ENCODE data around the gene SLC15A1.
A peak's percentile ranks its signal among the peaks of the same experiment; 100 is the strongest.

Gene SLC15A1

GRCh38 chr13:98751861-98752466, 508 bp downstream of the SLC15A1 start:
- no peak for DNase-seq
- H3K27ac Mint-ChIP-seq: no peak overlapping the region
- no peak overlapping the region for H3K4me3 Mint-ChIP-seq
- H3K27me3 Mint-ChIP-seq: peaks cover 82% of the 10 kb centered on the region
- peaks cover 7% of the 10 kb centered on the region for H3K9me3 Mint-ChIP-seq
- no peaks in the 10 kb centered on the region for H3K4me1 Mint-ChIP-seq
- CTCF ChIA-PET: no interaction called here
- H3K36me3 Mint-ChIP-seq: peaks cover 2% of the 10 kb centered on the region

DNA sequence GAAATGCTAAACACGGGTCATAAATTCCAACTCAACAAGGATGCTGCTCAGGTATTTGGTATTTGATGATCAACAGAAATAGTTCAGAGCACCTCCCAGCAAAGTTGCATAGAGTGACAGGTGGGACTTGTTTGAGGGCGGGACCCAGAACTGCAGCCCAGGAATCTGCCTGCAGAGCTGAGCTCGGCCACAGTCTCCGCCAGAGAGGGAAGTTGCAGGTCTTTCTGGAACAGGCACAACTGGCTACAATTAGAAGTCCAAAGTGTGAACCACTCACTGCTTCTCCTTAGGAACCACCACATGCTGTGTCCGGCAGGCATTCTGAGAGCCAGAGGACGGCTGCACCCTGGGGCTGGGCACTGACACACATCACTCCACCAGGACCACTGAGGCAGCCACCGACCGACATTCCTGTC, 1.1 kb downstream of the SLC15A1 start:
- H3K36me3 Mint-ChIP-seq: peaks cover 2% of the 10 kb centered on the region
- no peaks in the 10 kb centered on the region for H3K4me1 Mint-ChIP-seq
- H3K27me3 Mint-ChIP-seq: peaks cover 86% of the 10 kb centered on the region
- CTCF ChIA-PET: no interaction called here
- peaks cover 7% of the 10 kb centered on the region for H3K9me3 Mint-ChIP-seq
- no peak overlapping the region for H3K4me3 Mint-ChIP-seq
- no peak overlapping the region for H3K27ac Mint-ChIP-seq
- DNase-seq: no peak

- Mint-ChIP-seq H3K27me3 (peaks cover 73% of the 10 kb centered on the region), H3K27ac (no peak overlapping the region), H3K9me3 (peaks cover 7% of the 10 kb centered on the region), H3K4me3 (no peak overlapping the region), H3K4me1 (no peaks in the 10 kb centered on the region), H3K36me3 (peaks cover 2% of the 10 kb centered on the region)
- CTCF ChIA-PET: no interaction called here
- DNase-seq: no peak
These were observed 3.0 kb downstream of the SLC15A1 start for GRCh38 chr13:98749501-98749900.

GRCh38 chr13:98746968-98747367, 5.5 kb downstream of the SLC15A1 start:
- DNase-seq: no peak
- CTCF ChIA-PET: no interaction called here
- Mint-ChIP-seq H3K36me3 (no peaks in the 10 kb centered on the region), H3K9me3 (no peaks in the 10 kb centered on the region), H3K27me3 (peaks cover 49% of the 10 kb centered on the region), H3K4me1 (no peaks in the 10 kb centered on the region), H3K4me3 (no peak overlapping the region), H3K27ac (no peak overlapping the region)

DNA sequence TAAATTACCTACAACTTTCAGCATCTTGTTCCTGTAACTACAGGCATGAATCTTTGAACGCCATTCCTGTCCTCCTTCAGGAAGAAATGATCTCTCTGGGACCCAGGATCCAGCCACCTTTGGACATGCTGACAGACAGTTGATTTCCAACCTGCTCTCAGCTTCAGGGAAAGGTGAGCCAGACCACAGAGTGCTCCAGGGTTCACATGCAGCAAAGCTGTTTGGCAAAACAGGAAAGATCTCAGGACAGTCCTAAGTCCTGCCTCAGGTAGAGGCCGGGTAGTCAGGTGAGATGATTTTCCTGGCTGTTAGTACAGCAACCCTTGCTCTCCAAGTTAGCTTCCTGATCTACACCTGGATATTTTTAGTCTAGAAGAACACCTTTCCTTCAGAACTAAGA, 9.1 kb downstream of the SLC15A1 start:
- CTCF ChIA-PET: no interaction called here
- DNase-seq: no peak
- H3K4me1 Mint-ChIP-seq: no peaks in the 10 kb centered on the region
- H3K27me3 Mint-ChIP-seq: peaks cover 15% of the 10 kb centered on the region
- no peak overlapping the region for H3K4me3 Mint-ChIP-seq
- H3K27ac Mint-ChIP-seq: no peak overlapping the region
- no peaks in the 10 kb centered on the region for H3K36me3 Mint-ChIP-seq
- H3K9me3 Mint-ChIP-seq: peaks cover 6% of the 10 kb centered on the region

GRCh38 chr13:98742961-98743360, 9.5 kb downstream of the SLC15A1 start:
- DNase-seq: no peak
- H3K27ac Mint-ChIP-seq: no peak overlapping the region
- no peaks in the 10 kb centered on the region for H3K36me3 Mint-ChIP-seq
- peaks cover 12% of the 10 kb centered on the region for H3K27me3 Mint-ChIP-seq
- no peak overlapping the region for H3K4me3 Mint-ChIP-seq
- H3K4me1 Mint-ChIP-seq: no peaks in the 10 kb centered on the region
- peaks cover 8% of the 10 kb centered on the region for H3K9me3 Mint-ChIP-seq
- CTCF ChIA-PET: no interaction called here

DNA sequence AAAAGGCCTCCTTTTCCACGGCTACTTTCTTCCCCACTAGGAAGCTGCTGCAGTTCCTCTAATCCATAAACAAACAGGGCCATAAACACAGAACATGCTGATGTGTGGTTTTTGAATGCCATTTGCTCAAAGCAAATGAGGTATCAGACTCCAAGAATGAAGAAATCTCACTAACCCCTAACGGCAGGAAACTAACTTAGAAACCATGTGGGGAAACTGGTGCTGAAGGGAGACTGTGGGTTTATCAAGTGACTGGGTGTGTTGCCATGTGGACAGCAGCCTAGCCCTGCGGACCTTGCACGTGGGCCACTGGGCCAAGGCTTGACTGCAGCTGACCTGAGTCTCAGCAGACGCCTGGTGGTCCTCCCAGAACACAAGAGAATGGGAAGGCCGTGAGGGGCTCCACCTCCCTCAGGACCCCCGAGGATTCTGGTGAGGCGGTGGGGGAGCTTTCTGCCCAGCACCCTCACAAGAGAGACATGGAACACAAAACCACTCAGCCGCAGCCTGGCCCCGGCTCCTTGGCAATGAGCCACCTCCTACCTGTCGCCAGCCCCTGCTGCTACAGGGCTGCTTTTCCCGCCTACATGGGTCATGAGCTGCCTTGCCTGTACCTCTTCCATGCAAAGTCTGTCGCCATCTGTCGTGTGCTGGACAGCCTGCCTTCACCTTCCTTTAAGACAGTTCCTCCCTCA, 10.6 kb downstream of the SLC15A1 start:
- CTCF ChIA-PET: no interaction called here
- H3K27ac Mint-ChIP-seq: no peak overlapping the region
- H3K4me3 Mint-ChIP-seq: no peak overlapping the region

GRCh38 chr13:98740131-98740530, 12.3 kb downstream of the SLC15A1 start:
- Mint-ChIP-seq H3K9me3 (peaks cover 12% of the 10 kb centered on the region), H3K36me3 (no peaks in the 10 kb centered on the region), H3K27me3 (no peaks in the 10 kb centered on the region), H3K4me3 (no peak overlapping the region), H3K27ac (no peak overlapping the region), H3K4me1 (no peaks in the 10 kb centered on the region)
- no peak for DNase-seq
- CTCF ChIA-PET: no interaction called here

More for the DNA sequence above, 10.6 kb downstream of the SLC15A1 start:
- DNase-seq: no peak
- Mint-ChIP-seq H3K9me3 (peaks cover 12% of the 10 kb centered on the region), H3K4me1 (no peaks in the 10 kb centered on the region), H3K27me3 (peaks cover 3% of the 10 kb centered on the region), H3K36me3 (no peaks in the 10 kb centered on the region)

DNA sequence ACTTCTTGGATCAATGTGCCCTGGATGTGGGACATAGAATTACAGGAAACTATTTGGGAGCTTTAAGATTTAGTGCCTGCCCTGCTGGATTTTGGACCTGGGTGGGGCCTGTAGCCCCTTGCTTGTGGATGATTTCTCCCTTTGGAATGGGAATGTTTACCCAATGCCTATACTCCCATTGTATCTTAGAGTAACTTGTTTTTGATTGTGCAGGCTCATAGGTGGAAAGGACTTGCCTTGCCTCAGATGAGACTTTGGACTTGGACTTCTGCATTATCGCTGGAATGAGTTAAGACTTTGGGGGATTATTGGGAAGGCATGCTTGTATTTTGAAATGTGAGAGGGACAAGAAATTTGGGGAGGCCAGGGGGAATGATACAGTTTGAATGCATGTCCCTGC, 13.5 kb downstream of the SLC15A1 start:
- DNase-seq: no peak
- H3K27me3 Mint-ChIP-seq: peaks cover 4% of the 10 kb centered on the region
- H3K36me3 Mint-ChIP-seq: no peaks in the 10 kb centered on the region
- no peak overlapping the region for H3K4me3 Mint-ChIP-seq
- H3K27ac Mint-ChIP-seq: no peak overlapping the region
- no peaks in the 10 kb centered on the region for H3K4me1 Mint-ChIP-seq
- CTCF ChIA-PET: no interaction called here
- peaks cover 12% of the 10 kb centered on the region for H3K9me3 Mint-ChIP-seq

DNA sequence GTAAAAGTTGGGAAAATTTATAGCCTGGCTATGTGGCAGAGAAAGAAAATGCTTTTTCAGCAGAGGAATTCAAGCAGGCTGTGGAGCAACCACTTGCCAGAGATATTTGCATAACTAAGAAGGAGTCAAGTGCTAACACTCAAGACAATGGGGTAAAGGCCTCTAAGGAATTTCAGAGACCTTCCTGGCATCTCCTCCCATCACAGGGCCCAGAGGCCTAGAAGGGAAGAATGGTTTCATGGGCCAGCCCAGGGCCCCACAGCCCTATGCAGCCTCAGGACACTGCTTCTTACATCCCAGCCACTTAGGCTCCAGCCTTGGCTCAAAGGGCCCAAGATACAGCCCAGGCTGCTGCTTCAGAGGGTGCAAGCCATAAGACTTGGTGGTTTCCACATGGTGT, 14.3 kb downstream of the SLC15A1 start:
- Mint-ChIP-seq H3K27ac (no peak overlapping the region), H3K9me3 (peaks cover 12% of the 10 kb centered on the region), H3K4me3 (no peak overlapping the region), H3K27me3 (peaks cover 4% of the 10 kb centered on the region), H3K4me1 (no peaks in the 10 kb centered on the region), H3K36me3 (no peaks in the 10 kb centered on the region)
- CTCF ChIA-PET: no interaction called here
- no peak for DNase-seq

DNA sequence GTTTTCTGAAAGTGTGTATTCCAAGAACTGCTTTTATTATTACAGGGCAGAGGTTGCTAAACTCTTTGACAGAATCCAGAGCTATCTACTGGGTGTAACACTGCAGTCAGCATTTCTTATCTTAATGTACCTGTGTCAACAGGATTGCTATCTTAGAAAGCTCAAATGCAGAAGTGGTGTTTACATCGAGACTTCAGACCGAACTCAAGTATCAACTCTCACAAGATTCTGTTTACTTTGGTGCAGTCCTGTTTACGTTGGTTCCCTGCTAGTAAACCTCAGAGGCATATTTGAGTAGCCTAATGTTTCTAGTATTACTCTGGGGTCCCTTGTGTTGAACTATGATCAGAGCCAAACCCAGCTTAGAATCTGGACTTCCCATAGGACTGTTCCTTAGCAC, 20.5 kb downstream of the SLC15A1 start:
- peaks cover 9% of the 10 kb centered on the region for H3K4me1 Mint-ChIP-seq
- no peak for DNase-seq
- no peak overlapping the region for H3K4me3 Mint-ChIP-seq
- CTCF ChIA-PET: no interaction called here
- H3K27me3 Mint-ChIP-seq: peaks cover 11% of the 10 kb centered on the region
- H3K27ac Mint-ChIP-seq: no peak overlapping the region
- no peaks in the 10 kb centered on the region for H3K36me3 Mint-ChIP-seq
- no peaks in the 10 kb centered on the region for H3K9me3 Mint-ChIP-seq

DNA sequence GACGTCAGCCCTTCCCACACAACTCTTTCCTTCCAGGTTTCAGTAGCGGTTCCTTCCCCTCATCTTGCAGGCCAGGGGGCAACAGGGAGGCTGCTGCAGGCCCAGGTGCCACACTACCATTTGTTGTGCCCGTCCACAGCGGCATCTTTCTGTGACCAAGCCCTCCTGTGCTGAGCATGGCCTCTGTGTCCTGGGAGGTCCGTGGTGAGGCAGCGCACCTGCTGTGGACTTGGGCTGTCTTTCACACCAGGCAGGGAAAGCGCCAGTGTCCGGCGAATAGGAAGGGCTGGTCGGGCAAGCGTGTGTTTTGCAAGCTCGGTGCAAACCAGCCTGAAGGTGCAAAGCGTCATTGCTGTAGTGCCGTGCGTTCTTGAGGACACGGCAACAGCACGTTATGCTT, 21.4 kb downstream of the SLC15A1 start:
- H3K4me3 Mint-ChIP-seq: no peak overlapping the region
- peaks cover 9% of the 10 kb centered on the region for H3K4me1 Mint-ChIP-seq
- DNase-seq: no peak
- H3K27me3 Mint-ChIP-seq: peaks cover 11% of the 10 kb centered on the region
- no peak overlapping the region for H3K27ac Mint-ChIP-seq
- CTCF ChIA-PET: no interaction called here
- H3K36me3 Mint-ChIP-seq: no peaks in the 10 kb centered on the region
- no peaks in the 10 kb centered on the region for H3K9me3 Mint-ChIP-seq

DNA sequence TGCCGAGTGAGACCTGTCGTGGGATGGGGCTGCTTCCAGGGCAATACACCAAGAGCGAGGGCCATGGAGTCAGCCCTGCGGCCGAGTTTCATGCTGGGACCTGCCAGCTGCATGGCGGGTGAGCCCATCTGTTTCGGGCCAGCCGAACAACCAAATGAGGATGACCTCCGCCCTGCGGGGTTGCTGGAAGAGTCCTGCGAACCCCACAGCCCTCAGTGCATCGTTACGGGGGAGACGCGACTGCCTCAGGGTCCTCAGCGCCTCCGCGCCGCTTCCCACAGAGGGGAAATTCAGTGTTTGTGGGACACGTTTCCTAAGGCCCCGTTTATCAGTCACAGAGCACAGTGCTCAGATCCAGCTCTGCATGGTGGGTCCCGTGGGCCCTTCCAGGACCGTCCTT, 22.0 kb downstream of the SLC15A1 start:
- no peak overlapping the region for H3K27ac Mint-ChIP-seq
- peaks cover 9% of the 10 kb centered on the region for H3K4me1 Mint-ChIP-seq
- no peak for DNase-seq
- H3K36me3 Mint-ChIP-seq: no peaks in the 10 kb centered on the region
- CTCF ChIA-PET: no interaction called here
- H3K4me3 Mint-ChIP-seq: no peak overlapping the region
- no peaks in the 10 kb centered on the region for H3K9me3 Mint-ChIP-seq
- peaks cover 11% of the 10 kb centered on the region for H3K27me3 Mint-ChIP-seq

DNA sequence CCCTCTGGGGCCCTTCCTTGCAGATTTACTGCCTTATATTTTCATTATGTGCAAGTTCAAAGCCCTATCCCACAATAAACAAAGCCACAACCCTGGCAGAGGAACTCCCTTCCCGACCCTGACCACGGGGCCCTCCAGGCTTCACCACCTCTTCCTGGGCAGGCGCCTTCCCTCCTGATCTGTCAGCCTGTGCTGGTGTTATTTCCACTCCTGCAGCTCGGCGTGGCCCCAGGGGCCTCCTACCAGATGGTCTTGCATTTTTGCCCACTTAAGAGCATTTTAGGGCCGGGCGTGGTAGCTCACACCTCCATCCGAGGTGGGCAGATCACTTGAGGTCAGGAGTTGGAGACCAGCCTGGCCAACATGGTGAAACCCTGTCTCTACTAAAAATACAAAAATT, 22.8 kb downstream of the SLC15A1 start:
- H3K9me3 Mint-ChIP-seq: no peaks in the 10 kb centered on the region
- DNase-seq: no peak
- H3K27ac Mint-ChIP-seq: peak overlapping the region; percentile 16
- CTCF ChIA-PET: no interaction called here
- H3K27me3 Mint-ChIP-seq: peaks cover 15% of the 10 kb centered on the region
- peaks cover 9% of the 10 kb centered on the region for H3K4me1 Mint-ChIP-seq
- no peak overlapping the region for H3K4me3 Mint-ChIP-seq
- H3K36me3 Mint-ChIP-seq: no peaks in the 10 kb centered on the region

- Mint-ChIP-seq H3K36me3 (no peaks in the 10 kb centered on the region), H3K27ac (no peak overlapping the region), H3K9me3 (no peaks in the 10 kb centered on the region), H3K4me3 (no peak overlapping the region), H3K27me3 (peaks cover 4% of the 10 kb centered on the region), H3K4me1 (no peaks in the 10 kb centered on the region)
- CTCF ChIA-PET: no interaction called here
- no peak for DNase-seq
These were observed 29.5 kb downstream of the SLC15A1 start for GRCh38 chr13:98722958-98723357.

Data from activated naive CD4-positive, alpha-beta T cell treated with anti-CD3 and anti-CD28 coated beads, Interleukin-2, amount 10 ng/mL, durations not matched to agents 7 days and 5 days (primary cell).